ENCODE measurements around the gene GIMAP5.

DNA sequence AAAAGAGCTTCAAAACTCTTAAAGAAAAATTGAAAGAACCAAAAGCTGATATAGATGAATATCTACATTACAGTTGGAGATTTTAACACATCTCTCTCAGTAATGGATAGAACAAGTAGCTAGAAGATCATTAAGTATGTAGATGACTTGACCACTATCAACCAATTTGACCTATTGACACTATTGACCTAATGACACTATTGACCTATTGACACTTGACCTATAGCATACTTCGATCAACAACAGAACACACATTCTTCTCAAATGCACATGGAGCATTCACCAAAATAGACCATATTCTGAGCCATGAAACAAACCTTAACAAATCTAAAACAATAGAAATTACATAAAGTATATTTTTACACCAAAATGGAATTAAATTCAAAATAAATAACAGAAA, 22.3 kb downstream of the GIMAP5 start:
- TF ChIP-seq CTCF (conservative IDR thresholded peaks at IDR 0.05) (no peak), ZFX (IDR thresholded peaks at IDR 0.05) (no peak)
